HG02763 (cell line): ENCODE results near the gene ANO7.

Source experiments
- ATAC-seq: cut with Tn5 transposase; IDR thresholded peaks from one replicate; pipeline ENCODE4 v1.9.1; 2021; ENCODE audit warnings: mild to moderate bottlenecking, moderate library complexity; ENCODE audit not compliant: unreplicated experiment

The ANO7 gene

GRCh38 chr2:241270531-241270930, 82.1 kb downstream of the ANO7 start:
- ATAC-seq, result no peak

GRCh38 chr2:241271706-241272302, 83.3 kb downstream of the ANO7 start:
- ATAC-seq, result peak; percentile 49

GRCh38 chr2:241272303-241273209, 84.1 kb downstream of the ANO7 start:
- peak; percentile 44 for ATAC-seq

GRCh38 chr2:241273210-241274020, 84.9 kb downstream of the ANO7 start:
- ATAC-seq, result no peak

- ATAC-seq, result no peak
Measured at GRCh38 chr2:241274127-241274526, 85.7 kb downstream of the ANO7 start.
